CD4-positive, alpha-beta T cell treated with Interleukin-1 beta for 1 hour (primary cell): ENCODE data around the gene FFAR4.

Source experiments
- DNase-seq, 2 donors: peaks; one replicate each; pipeline ENCODE4 v3.0.0-alpha.2; 2020 to 2022

FFAR4 gene

GRCh38 chr10:93601146-93601773, 34.8 kb downstream of the FFAR4 start, which contains the start of gene RBP4:
Gene RBP4 (minus strand): TSS chr10:93601235. CDS start chr10:93601028, 207 bp downstream.
- no peak for DNase-seq

- DNase-seq, result no peak
These were observed 35.3 kb downstream of the FFAR4 start for GRCh38 chr10:93601774-93602162.

GRCh38 chr10:93603023-93603422, 36.6 kb downstream of the FFAR4 start:
- no peak for DNase-seq

GRCh38 chr10:93604146-93604545, 37.7 kb downstream of the FFAR4 start:
- no peak for DNase-seq

GRCh38 chr10:93608421-93608820, 42.0 kb downstream of the FFAR4 start:
- DNase-seq, result no peak

- DNase-seq, result no peak
These were observed 45.8 kb downstream of the FFAR4 start, which contains the start of gene PDE6C for GRCh38 chr10:93612311-93612710. Gene PDE6C (plus strand): TSS chr10:93612537. CDS start chr10:93612726, 189 bp downstream.

- no peak for DNase-seq
These were observed 46.7 kb downstream of the FFAR4 start for GRCh38 chr10:93613126-93613525.

- DNase-seq, result no peak
These were observed 47.8 kb downstream of the FFAR4 start for GRCh38 chr10:93614101-93614825.

GRCh38 chr10:93615576-93616235, 49.2 kb downstream of the FFAR4 start:
- no peak for DNase-seq

GRCh38 chr10:93620925-93621324, 54.5 kb downstream of the FFAR4 start:
- no peak for DNase-seq

GRCh38 chr10:93622942-93623341, 56.5 kb downstream of the FFAR4 start:
- DNase-seq, result no peak

GRCh38 chr10:93628858-93629257, 62.4 kb downstream of the FFAR4 start:
- DNase-seq, result no peak

- DNase-seq, result no peak
These were observed 63.3 kb downstream of the FFAR4 start for GRCh38 chr10:93629647-93630305.

- DNase-seq, result no peak
These were observed 64.4 kb downstream of the FFAR4 start for GRCh38 chr10:93630625-93631557.
